ENCODE results near the gene JARID2. TPM values are rescaled to one million over a fixed set of nuclear protein-coding genes. Genes with fewer than 3 reads are reported as not detected.

JARID2 gene
- total RNA-seq, 1 donor from 2014 or later, result 38.9 TPM

- H3K4me1 ChIP-seq, result peaks cover 16% of the 10 kb centered on the region
- peaks cover 20% of the 10 kb centered on the region for H3K4me1 Mint-ChIP-seq
Observed at GRCh38 chr6:15465212-15465611, 219.3 kb downstream of the JARID2 start.

GRCh38 chr6:15470746-15471145 is 224.9 kb downstream of the JARID2 start:
- H3K9me3 ChIP-seq (ENCODE audit: low read depth), result no peaks in the 10 kb centered on the region
- peaks cover 3% of the 10 kb centered on the region for H3K36me3 ChIP-seq
- Mint-ChIP-seq H3K36me3 (peaks cover 38% of the 10 kb centered on the region), H3K4me1 (peaks cover 3% of the 10 kb centered on the region), H3K27ac (no peak overlapping the region), H3K27me3 (ENCODE audit: insufficient read depth, low read depth) (peaks cover 3% of the 10 kb centered on the region), H3K9me3 (no peaks in the 10 kb centered on the region), H3K4me3 (no peak overlapping the region)
- TF ChIP-seq EZH2 (IDR thresholded peaks at IDR 0.05) (no peak), EZH2phosphoT487 (IDR thresholded peaks at IDR 0.05) (no peak)
- TF ChIP-seq, protein P1, sequence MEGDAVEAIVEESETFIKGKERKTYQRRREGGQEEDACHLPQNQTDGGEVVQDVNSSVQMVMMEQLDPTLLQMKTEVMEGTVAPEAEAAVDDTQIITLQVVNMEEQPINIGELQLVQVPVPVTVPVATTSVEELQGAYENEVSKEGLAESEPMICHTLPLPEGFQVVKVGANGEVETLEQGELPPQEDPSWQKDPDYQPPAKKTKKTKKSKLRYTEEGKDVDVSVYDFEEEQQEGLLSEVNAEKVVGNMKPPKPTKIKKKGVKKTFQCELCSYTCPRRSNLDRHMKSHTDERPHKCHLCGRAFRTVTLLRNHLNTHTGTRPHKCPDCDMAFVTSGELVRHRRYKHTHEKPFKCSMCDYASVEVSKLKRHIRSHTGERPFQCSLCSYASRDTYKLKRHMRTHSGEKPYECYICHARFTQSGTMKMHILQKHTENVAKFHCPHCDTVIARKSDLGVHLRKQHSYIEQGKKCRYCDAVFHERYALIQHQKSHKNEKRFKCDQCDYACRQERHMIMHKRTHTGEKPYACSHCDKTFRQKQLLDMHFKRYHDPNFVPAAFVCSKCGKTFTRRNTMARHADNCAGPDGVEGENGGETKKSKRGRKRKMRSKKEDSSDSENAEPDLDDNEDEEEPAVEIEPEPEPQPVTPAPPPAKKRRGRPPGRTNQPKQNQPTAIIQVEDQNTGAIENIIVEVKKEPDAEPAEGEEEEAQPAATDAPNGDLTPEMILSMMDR (IDR thresholded peaks at IDR 0.05), result no peak
- H3K9ac ChIP-seq, result no peak overlapping the region
- peaks cover 67% of the 10 kb centered on the region for H3K79me2 ChIP-seq (ENCODE audit: low read depth)
- no peaks in the 10 kb centered on the region for H3F3A ChIP-seq (ENCODE audit: low read depth)
- H3K4me3 ChIP-seq, result no peak overlapping the region
- no peak overlapping the region for H2AFZ ChIP-seq (replicated peaks)
- peaks cover 18% of the 10 kb centered on the region for H4K20me1 ChIP-seq (ENCODE audit: low read depth)
- no peak overlapping the region for H3K4me2 ChIP-seq
- DNase-seq (ENCODE audit: low spot score), result no peak
- no peaks in the 10 kb centered on the region for H3K4me1 ChIP-seq
- H3K27me3 ChIP-seq, result no peaks in the 10 kb centered on the region
- no peak overlapping the region for H3K27ac ChIP-seq

More at GRCh38 chr6:15465212-15465611, 219.3 kb downstream of the JARID2 start:
- Histone ChIP-seq H3F3A (ENCODE audit: low read depth) (peaks cover 3% of the 10 kb centered on the region), H3K27ac (no peak overlapping the region), H3K4me3 (no peak overlapping the region), H3K4me2 (no peak overlapping the region), H3K9me3 (ENCODE audit: low read depth) (no peaks in the 10 kb centered on the region), H3K79me2 (ENCODE audit: low read depth) (peaks cover 78% of the 10 kb centered on the region), H3K27me3 (no peaks in the 10 kb centered on the region), H3K9ac (no peak overlapping the region), H4K20me1 (ENCODE audit: low read depth) (peaks cover 25% of the 10 kb centered on the region), H2AFZ (replicated peaks) (no peak overlapping the region), H3K36me3 (no peaks in the 10 kb centered on the region)
- Mint-ChIP-seq H3K36me3 (peaks cover 31% of the 10 kb centered on the region), H3K9me3 (no peaks in the 10 kb centered on the region), H3K27ac (no peak overlapping the region), H3K4me3 (no peak overlapping the region), H3K27me3 (ENCODE audit: insufficient read depth, low read depth) (no peaks in the 10 kb centered on the region)
- no peak for DNase-seq (ENCODE audit: low spot score)
- TF ChIP-seq, protein P1 (IDR thresholded peaks at IDR 0.05), result no peak
- TF ChIP-seq EZH2phosphoT487 (IDR thresholded peaks at IDR 0.05) (no peak), EZH2 (IDR thresholded peaks at IDR 0.05) (no peak)

GRCh38 chr6:15472621-15473020 is 226.8 kb downstream of the JARID2 start:
- peaks cover 70% of the 10 kb centered on the region for H3K79me2 ChIP-seq (ENCODE audit: low read depth)
- peaks cover 2% of the 10 kb centered on the region for H3K9me3 Mint-ChIP-seq
- no peak overlapping the region for H3K4me2 ChIP-seq
- H3K9me3 ChIP-seq (ENCODE audit: low read depth), result no peaks in the 10 kb centered on the region
- peaks cover 39% of the 10 kb centered on the region for H3K36me3 Mint-ChIP-seq
- H3K4me1 ChIP-seq, result no peaks in the 10 kb centered on the region
- H2AFZ ChIP-seq (replicated peaks), result no peak overlapping the region
- TF ChIP-seq EZH2 (IDR thresholded peaks at IDR 0.05) (no peak), EZH2phosphoT487 (IDR thresholded peaks at IDR 0.05) (no peak)
- TF ChIP-seq, protein P1 (IDR thresholded peaks at IDR 0.05), result no peak
- H3K36me3 ChIP-seq, result peaks cover 3% of the 10 kb centered on the region
- no peak overlapping the region for H3K9ac ChIP-seq
- no peaks in the 10 kb centered on the region for H3K27me3 ChIP-seq
- H3K4me3 ChIP-seq, result no peak overlapping the region
- no peaks in the 10 kb centered on the region for H3F3A ChIP-seq (ENCODE audit: low read depth)
- peaks cover 6% of the 10 kb centered on the region for H3K4me1 Mint-ChIP-seq
- H3K27ac ChIP-seq, result no peak overlapping the region
- H4K20me1 ChIP-seq (ENCODE audit: low read depth), result peaks cover 18% of the 10 kb centered on the region
- H3K27ac Mint-ChIP-seq, result no peak overlapping the region
- no peak overlapping the region for H3K4me3 Mint-ChIP-seq
- peaks cover 5% of the 10 kb centered on the region for H3K27me3 Mint-ChIP-seq (ENCODE audit: insufficient read depth, low read depth)
- no peak for DNase-seq (ENCODE audit: low spot score)
